HEK293T (cell line): ENCODE measurements around the gene FCN1.

ENCODE experiments used
- ARNT ChIP-seq: fragments of 450-650 bp; IDR thresholded peaks from 2 replicates; pipeline ENCODE4 v1.6.1; 2017; ENCODE audit warnings: mild to moderate bottlenecking
- BHLHE40 ChIP-seq: fragments of 450-650 bp; IDR thresholded peaks from 2 replicates; pipeline ENCODE4 v1.6.1; 2016; ENCODE audit warnings: mild to moderate bottlenecking, moderate library complexity, borderline replicate concordance
- ELF4 ChIP-seq: fragments of 450-650 bp; IDR thresholded peaks from 2 replicates; pipeline ENCODE4 v1.6.1; 2017; ENCODE audit warnings: antibody characterized with exemption
- FOXA1 ChIP-seq: fragments of 450-650 bp; IDR thresholded peaks from 2 replicates; pipeline ENCODE4 v1.6.1; 2016; ENCODE audit warnings: mild to moderate bottlenecking
- FOXM1 ChIP-seq: fragments of 450-650 bp; IDR thresholded peaks from 2 replicates; pipeline ENCODE4 v1.6.1; 2017; ENCODE audit warnings: mild to moderate bottlenecking, borderline replicate concordance
- HDGF ChIP-seq: fragments of 450-650 bp; IDR thresholded peaks from 2 replicates; pipeline ENCODE4 v1.6.1; 2017; ENCODE audit warnings: antibody characterized with exemption, borderline replicate concordance
- L3MBTL2 ChIP-seq: fragments of 450-650 bp; conservative IDR thresholded peaks from 2 replicates; pipeline ENCODE4 v1.6.1; 2016; ENCODE audit warnings: mild to moderate bottlenecking
- LEF1 ChIP-seq: fragments of 450-650 bp; IDR thresholded peaks from 2 replicates; pipeline ENCODE4 v1.6.1; 2017; ENCODE audit warnings: mild to moderate bottlenecking, borderline replicate concordance
- NFRKB ChIP-seq: fragments of 450-650 bp; IDR thresholded peaks from 2 replicates; pipeline ENCODE4 v1.6.1; 2016; ENCODE audit warnings: mild to moderate bottlenecking, moderate library complexity
- SP1 ChIP-seq: fragments of 450-650 bp; IDR thresholded peaks from 2 replicates; pipeline ENCODE4 v1.6.1; 2017
- SUZ12 ChIP-seq: fragments of 450-650 bp; IDR thresholded peaks from 2 replicates; pipeline ENCODE4 v1.6.1; 2016; ENCODE audit warnings: mild to moderate bottlenecking
- TARDBP ChIP-seq: fragments of 450-650 bp; IDR thresholded peaks from 2 replicates; pipeline ENCODE4 v1.6.1; 2016
- TF ChIP-seq, protein P1 (sequence below): fragments of 450-650 bp; IDR thresholded peaks from 2 replicates; pipeline ENCODE4 v1.6.1; 2016

DNA sequence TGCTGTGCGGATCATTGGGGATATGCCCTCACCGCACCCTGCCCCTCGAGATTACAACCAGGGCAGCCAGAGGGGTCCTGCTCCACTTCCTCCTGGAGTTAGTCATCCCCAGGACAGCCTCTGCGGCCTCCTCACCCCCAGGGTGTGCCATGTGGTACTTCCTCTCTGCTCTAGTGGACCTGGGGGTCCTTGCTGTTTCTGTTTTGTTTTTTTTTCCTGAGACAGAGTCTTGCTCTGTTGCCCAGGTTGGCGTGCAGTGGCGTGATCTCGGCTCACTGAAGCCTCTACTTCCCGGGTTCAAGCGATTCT lies 5.2 kb upstream of the FCN1 start:
- TF ChIP-seq L3MBTL2 (no peak), FOXA1 (no peak), NFRKB (no peak), SP1 (no peak), HDGF (no peak), ELF4 (no peak), ARNT (no peak), TARDBP (no peak), FOXM1 (no peak), BHLHE40 (no peak), SUZ12 (no peak), LEF1 (no peak)
- TF ChIP-seq, protein P1, sequence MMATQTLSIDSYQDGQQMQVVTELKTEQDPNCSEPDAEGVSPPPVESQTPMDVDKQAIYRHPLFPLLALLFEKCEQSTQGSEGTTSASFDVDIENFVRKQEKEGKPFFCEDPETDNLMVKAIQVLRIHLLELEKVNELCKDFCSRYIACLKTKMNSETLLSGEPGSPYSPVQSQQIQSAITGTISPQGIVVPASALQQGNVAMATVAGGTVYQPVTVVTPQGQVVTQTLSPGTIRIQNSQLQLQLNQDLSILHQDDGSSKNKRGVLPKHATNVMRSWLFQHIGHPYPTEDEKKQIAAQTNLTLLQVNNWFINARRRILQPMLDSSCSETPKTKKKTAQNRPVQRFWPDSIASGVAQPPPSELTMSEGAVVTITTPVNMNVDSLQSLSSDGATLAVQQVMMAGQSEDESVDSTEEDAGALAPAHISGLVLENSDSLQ: no peak
